GM18951 (cell line): Measurements from ENCODE around the gene PSMC6.

Experiments used
- POLR2A ChIP-seq: IDR thresholded peaks from 4 replicates; pipeline ENCODE4 v1.6.1; 2011; ENCODE audit warnings: mild to moderate bottlenecking; ENCODE audit not compliant: insufficient read length, insufficient read depth; ENCODE audit errors: extremely low read depth
- in situ Hi-C: fragments of 300-500 bp; cut with MboI; formaldehyde crosslinking; loops from one replicate; pipeline ENCODE4 v1.12.0; 2022; ENCODE audit warnings: low sequenced_read_pairs, mixed read lengths, inconsistent platforms; ENCODE audit not compliant: unreplicated experiment

The PSMC6 gene

GRCh38 chr14:52706724-52707706, at the start of gene PSMC6:
Gene PSMC6, plus strand, starts transcription at chr14:52707200. Its CDS starts 20 bp downstream, at chr14:52707220.
- in situ Hi-C loops = no loop called here
- peak; percentile 88 for TF ChIP-seq POLR2A

- in situ Hi-C loops = no loop called here
- TF ChIP-seq POLR2A = no peak
Measured at GRCh38 chr14:52660325-52660724, 46.7 kb upstream of the PSMC6 start.

- no peak for TF ChIP-seq POLR2A
- in situ Hi-C loops = no loop called here
Measured at GRCh38 chr14:52660832-52661231, 46.2 kb upstream of the PSMC6 start.

GRCh38 chr14:52661314-52661713, 45.7 kb upstream of the PSMC6 start:
- in situ Hi-C loops = no loop called here
- TF ChIP-seq POLR2A = no peak

- in situ Hi-C loops = no loop called here
- TF ChIP-seq POLR2A = no peak
Measured at GRCh38 chr14:52663850-52664249, 43.1 kb upstream of the PSMC6 start.

- in situ Hi-C loops = no loop called here
- TF ChIP-seq POLR2A = no peak
Measured at GRCh38 chr14:52678591-52678990, 28.4 kb upstream of the PSMC6 start.

DNA sequence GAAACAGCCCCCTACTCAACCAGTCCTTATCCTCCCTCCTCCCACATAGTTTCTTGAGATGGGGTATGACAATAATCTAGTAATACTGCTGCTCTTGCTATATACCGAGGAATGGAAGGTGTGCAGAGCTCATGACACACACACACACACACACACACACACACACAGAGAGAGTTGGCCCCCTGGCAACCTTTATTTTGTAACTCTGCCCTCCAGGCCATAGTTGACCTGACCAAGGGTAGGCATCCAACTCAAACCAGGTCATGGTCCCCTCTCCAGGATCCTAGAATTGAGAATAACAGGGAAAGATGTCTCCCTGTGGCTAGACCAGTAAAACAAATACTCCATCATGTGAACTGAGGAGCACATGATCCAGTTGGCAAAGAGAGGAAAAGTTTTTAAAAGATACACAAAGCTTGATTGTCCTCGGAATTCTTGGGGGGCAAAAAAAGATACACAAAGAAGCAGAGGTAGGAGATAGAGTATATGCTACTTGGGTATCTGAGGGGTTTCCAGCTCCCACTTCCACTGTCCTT, 22.9 kb upstream of the PSMC6 start:
- no peak for TF ChIP-seq POLR2A

GRCh38 chr14:52686176-52686575, 20.8 kb upstream of the PSMC6 start:
- no peak for TF ChIP-seq POLR2A
- in situ Hi-C loops = no loop called here

More for the DNA sequence above, 22.9 kb upstream of the PSMC6 start:
- in situ Hi-C loops = no loop called here

DNA sequence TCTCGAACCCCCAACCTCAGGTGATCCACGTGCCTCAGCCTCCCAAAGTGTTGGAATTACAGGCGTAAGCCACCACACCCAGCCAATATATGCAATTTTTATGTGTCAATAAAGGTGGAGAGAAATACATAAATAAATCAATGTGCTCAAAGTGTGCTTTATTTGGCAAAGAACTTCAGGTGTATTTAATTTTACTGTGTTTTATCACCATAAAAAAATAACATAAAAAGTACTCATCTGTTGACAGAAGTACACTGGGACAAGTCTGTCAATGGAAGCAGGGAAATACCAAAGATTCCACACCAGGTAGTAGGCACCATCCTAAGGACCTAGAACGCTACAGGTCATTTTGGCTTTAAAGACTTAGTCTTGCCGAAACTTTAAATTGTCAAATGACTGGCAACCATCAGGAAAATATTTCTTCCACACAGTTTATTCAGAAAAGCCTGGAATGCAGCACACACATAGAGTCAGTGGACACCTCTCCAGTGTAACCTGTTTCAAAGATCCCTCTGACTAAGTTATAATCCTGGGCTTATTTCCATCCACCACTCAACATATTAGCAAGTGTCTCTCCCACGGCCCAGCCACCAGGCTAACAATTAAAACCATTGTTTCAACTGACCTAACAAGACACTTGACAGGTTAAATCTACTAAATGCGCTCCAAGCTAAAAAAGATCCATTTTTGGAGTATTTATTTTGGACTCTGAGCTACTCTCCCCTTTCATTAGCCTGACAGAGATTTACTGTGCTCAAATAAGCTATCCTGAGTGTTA, 15.8 kb upstream of the PSMC6 start:
- in situ Hi-C loops = no loop called here
- no peak for TF ChIP-seq POLR2A

DNA sequence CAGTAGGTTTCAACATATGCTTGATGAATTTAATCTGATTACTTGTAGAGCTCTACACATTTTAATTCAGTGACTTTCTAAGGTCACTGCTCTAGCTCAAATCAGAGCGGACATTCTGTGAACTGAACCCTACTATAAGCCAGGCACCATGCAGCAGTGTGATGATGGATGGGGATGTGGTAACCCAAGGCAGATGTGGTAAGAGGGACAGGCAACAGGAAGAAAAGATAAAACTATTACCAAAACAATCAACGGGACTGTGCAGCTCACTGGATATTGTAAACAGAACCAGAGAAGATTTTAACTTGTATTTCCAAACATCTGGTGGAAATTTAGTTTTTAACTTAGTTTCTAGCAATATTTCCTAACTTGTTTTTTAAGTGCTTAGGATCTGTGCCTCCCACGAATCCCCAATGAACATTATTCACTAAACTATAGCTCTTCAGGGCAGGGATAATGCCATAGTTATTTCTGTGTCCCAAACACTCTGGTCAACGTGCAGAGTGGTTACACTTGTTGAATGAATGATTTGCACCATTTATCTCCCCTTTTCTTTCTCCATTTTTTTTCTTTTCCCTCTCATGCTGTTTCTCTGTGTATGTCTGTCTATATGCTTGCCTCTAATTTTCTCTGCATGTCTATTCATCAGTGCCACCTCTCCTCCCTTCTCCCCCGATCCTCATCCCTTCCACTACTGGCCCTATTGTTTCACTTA, 14.6 kb upstream of the PSMC6 start:
- in situ Hi-C loops = no loop called here
- TF ChIP-seq POLR2A = no peak

DNA sequence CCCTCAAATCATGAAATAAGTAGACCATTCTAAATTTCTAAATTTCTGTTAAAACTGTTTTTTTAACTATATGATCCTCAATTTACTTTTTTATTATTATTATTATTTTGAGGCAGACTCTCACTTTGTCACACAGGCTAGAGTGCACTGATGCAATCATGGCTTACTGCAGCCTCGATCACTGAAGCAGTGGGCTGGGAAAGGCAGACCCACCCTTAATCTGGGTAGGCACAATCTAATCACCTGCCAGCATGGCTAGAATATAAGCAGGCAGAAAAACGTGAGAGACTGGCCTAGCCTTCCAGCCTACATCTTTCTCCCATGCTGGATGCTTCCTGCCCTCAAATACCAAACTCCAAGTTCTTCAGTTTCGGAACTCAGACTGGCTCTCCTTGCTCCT, 14.0 kb upstream of the PSMC6 start:
- in situ Hi-C loops = no loop called here

DNA sequence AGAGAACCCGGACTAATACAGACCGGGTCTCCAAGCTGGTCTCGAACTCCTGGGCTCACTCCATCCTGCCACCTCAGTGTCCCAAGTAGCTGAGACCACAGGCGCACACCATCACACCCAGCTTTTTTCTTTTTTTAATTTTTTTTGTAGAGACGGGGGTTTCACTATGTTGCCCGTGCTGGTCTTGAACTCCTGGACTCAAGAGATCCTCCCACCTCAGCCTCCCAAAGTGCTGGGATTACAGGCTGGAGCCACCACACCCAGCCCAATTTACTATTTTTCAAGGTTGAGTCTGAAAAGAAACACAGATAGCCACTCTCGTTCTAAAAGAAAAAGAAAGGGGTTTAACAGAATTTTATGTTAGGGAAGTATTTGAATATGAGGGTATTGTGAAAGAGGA, 13.5 kb upstream of the PSMC6 start:
- TF ChIP-seq POLR2A = no peak
- in situ Hi-C loops = no loop called here

More for the DNA sequence above, 14.0 kb upstream of the PSMC6 start:
- TF ChIP-seq POLR2A = no peak

DNA sequence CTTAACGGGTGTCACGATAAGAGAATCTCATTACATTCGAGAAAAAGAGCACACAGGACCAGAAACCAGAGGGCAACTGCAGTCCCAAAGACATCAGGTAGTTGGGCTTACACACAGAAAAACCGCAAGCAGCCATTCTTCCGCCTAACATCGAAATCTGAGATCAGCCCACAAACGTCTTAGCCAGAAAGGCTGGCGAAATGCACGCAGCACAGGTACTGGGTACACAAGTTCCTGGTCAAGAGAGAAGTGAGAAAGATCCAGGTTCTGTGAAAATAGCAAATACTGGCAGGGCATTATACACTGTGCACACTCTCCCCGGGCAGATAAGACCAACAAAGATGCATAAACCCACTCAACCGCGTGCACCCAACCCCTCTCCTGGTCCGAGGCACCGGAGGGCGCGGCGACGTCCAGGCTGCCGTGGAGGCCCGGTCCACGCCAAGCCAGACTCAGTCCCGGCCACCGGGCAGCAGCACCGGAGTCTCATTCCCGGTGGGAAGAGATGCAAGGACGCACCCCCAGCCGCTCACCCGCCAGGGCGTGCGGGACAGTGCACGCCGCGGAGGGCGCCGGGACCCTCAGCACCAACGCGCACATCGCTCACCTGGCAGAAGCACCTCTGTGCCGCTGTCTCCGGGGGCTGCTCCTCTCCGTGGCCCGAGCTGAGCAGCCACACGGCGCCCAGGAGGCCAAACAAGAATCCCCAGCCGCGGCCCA, 12.1 kb upstream of the PSMC6 start:
- TF ChIP-seq POLR2A = no peak
- in situ Hi-C loops = no loop called here
